SK-N-SH (cell line): Measurements from ENCODE around the gene KLF13. TPM values are rescaled to one million over a fixed set of nuclear protein-coding genes. Genes with fewer than 3 reads are reported as not detected.
A peak's percentile ranks its signal among the peaks of the same experiment; 100 is the strongest.

ENCODE experiments used
- CTCF ChIA-PET: fragments of 300-600, 350-600 bp; formaldehyde crosslinking; extraction: SDS; loops from one replicate; lab custom pipeline; 2021; lab: Yijun Ruan, JAX
- POLR2A ChIA-PET: fragments of 350-600 bp; sonication (Branson Sonifier 250); formaldehyde crosslinking; extraction: SDS; loops from one replicate; lab custom pipeline; 2020; ENCODE audit warnings: antibody characterized with exemption, inconsistent platforms; lab: Yijun Ruan, JAX
- DNase-seq: peaks from one replicate; pipeline ENCODE4 v3.0.0; 2012
- H2AFZ ChIP-seq: fragments of 200-600 bp; sonication (generic); 2 replicates; pipeline ENCODE4 v1.8.1; 2016; ENCODE audit warnings: antibody characterized with exemption, mild to moderate bottlenecking, low read depth
- H3F3A ChIP-seq: fragments of 200-600 bp; sonication (generic); replicated peaks from 2 replicates; pipeline ENCODE3; 2016; ENCODE audit warnings: antibody characterized with exemption, mild to moderate bottlenecking; ENCODE audit not compliant: insufficient read depth
- H3K27ac ChIP-seq, 2 experiments: fragments of 200-500 bp in 1 of 2; fragments of 200-600 bp in 1 of 2; sonication (Bioruptor generic) in 1 of 2; sonication (generic), shearing (Covaris generic) in 1 of 2; 2 replicates each; pipeline versions ENCODE4 v1.5.1 to v1.6.1; 2014 to 2016; ENCODE audit warnings: low read depth in 2 of 2, inconsistent platforms in 1 of 2, low read length in 1 of 2, mild to moderate bottlenecking in 1 of 2, mixed read lengths in 1 of 2
- H3K27me3 ChIP-seq: fragments of 200-600 bp; sonication (generic), shearing (Covaris generic); 2 replicates; pipeline ENCODE4 v1.6.1; 2016; ENCODE audit warnings: mixed run types; ENCODE audit not compliant: insufficient read depth
- H3K36me3 ChIP-seq, 2 experiments: fragments of 200-500 bp in 1 of 2; fragments of 200-600 bp in 1 of 2; sonication (Bioruptor generic) in 1 of 2; sonication (generic) in 1 of 2; replicated peaks in 1 of 2; 2 replicates each; pipeline versions ENCODE3 to v1.5.1; 2014 to 2016; ENCODE audit warnings: low read length in 1 of 2, mild to moderate bottlenecking in 1 of 2; ENCODE audit not compliant: insufficient read depth in 2 of 2, control insufficient read depth in 1 of 2
- H3K4me1 ChIP-seq, 2 experiments: fragments of 200-500 bp in 1 of 2; fragments of 200-600 bp in 1 of 2; sonication (Bioruptor generic) in 1 of 2; sonication (generic), shearing (Covaris generic) in 1 of 2; 2 replicates each; pipeline versions ENCODE4 v1.5.1 to v1.6.1; 2014 to 2016; ENCODE audit warnings: low read depth in 1 of 2, low read length in 1 of 2, mixed run types in 1 of 2; ENCODE audit not compliant: insufficient read depth in 2 of 2, control insufficient read depth in 1 of 2
- H3K4me2 ChIP-seq: fragments of 200-600 bp; sonication (generic), shearing (Covaris generic); 2 replicates; pipeline ENCODE4 v1.6.1; 2017; ENCODE audit warnings: mixed run types
- H3K4me3 ChIP-seq, 2 experiments: fragments of 200-500 bp in 1 of 2; fragments of 200-600 bp in 1 of 2; sonication (Bioruptor generic) in 1 of 2; sonication (generic), shearing (Covaris generic) in 1 of 2; 2 replicates each; pipeline versions ENCODE4 v1.5.1 to v1.8.1; 2014 to 2016; ENCODE audit warnings: low read depth in 2 of 2, inconsistent platforms in 1 of 2, low read length in 1 of 2, mild to moderate bottlenecking in 1 of 2, mixed read lengths in 1 of 2, moderate library complexity in 1 of 2
- H3K79me2 ChIP-seq: fragments of 200-600 bp; sonication (generic); 2 replicates; pipeline ENCODE4 v1.8.1; 2017; ENCODE audit warnings: mild to moderate bottlenecking; ENCODE audit not compliant: insufficient read depth
- H3K9ac ChIP-seq: fragments of 200-600 bp; sonication (generic); 2 replicates; pipeline ENCODE4 v1.6.1; 2017; ENCODE audit warnings: mixed run types
- H3K9me2 ChIP-seq: fragments of 200-600 bp; sonication (generic); 2 replicates; pipeline ENCODE4 v1.6.1; 2017; ENCODE audit warnings: mixed run types
- H3K9me3 ChIP-seq: fragments of 200-600 bp; sonication (generic); 2 replicates; pipeline ENCODE4 v1.6.1; 2017; ENCODE audit warnings: mixed run types, mild to moderate bottlenecking, moderate library complexity
- H4K20me1 ChIP-seq: fragments of 200-600 bp; sonication (generic); 2 replicates; pipeline ENCODE4 v1.6.1; 2017; ENCODE audit warnings: mild to moderate bottlenecking, mixed run types; ENCODE audit not compliant: insufficient read depth
- CHD2 ChIP-seq: fragments of 150-350 bp; IDR thresholded peaks from 2 replicates; pipeline ENCODE4 v1.6.1; 2018; ENCODE audit warnings: low read length; ENCODE audit not compliant: partially characterized antibody
- ELF1 ChIP-seq: IDR thresholded peaks from 2 replicates; pipeline ENCODE4 v1.4.0; 2012
- EP300 ChIP-seq, 2 experiments: IDR thresholded peaks; 2 replicates each; pipeline versions ENCODE4 v1.4.0 to v1.6.1; 2012; ENCODE audit warnings: borderline replicate concordance in 1 of 2, low read depth in 1 of 2, low read length in 1 of 2
- FOXJ3 ChIP-seq: sonication (generic); formaldehyde crosslinking; IDR thresholded peaks from 2 replicates; pipeline ENCODE4 v1.5.1; 2020; ENCODE audit warnings: mild to moderate bottlenecking, missing genetic modification reagents
- GATA2 ChIP-seq: sonication (generic); formaldehyde crosslinking; IDR thresholded peaks from 2 replicates; pipeline ENCODE4 v1.5.0; 2020; ENCODE audit warnings: mild to moderate bottlenecking, missing genetic modification reagents
- JUND ChIP-seq: IDR thresholded peaks from 2 replicates; pipeline ENCODE4 v1.4.0; 2012
- MEF2A ChIP-seq: IDR thresholded peaks from 2 replicates; pipeline ENCODE4 v1.4.0; 2012; ENCODE audit warnings: low read depth, borderline replicate concordance
- NFIC ChIP-seq: IDR thresholded peaks from 2 replicates; pipeline ENCODE4 v1.4.0; 2012; ENCODE audit warnings: borderline replicate concordance
- RAD21 ChIP-seq: IDR thresholded peaks from 2 replicates; pipeline ENCODE4 v1.6.1; 2012; ENCODE audit warnings: mild to moderate bottlenecking, low read length
- RCOR1 ChIP-seq: fragments of 150-350 bp; IDR thresholded peaks from 2 replicates; pipeline ENCODE4 v1.6.1; 2017; ENCODE audit warnings: antibody characterized with exemption, low read length
- RFX5 ChIP-seq: IDR thresholded peaks from 2 replicates; pipeline ENCODE4 v1.6.1; 2012; ENCODE audit warnings: mild to moderate bottlenecking, improper control_type of control experiment, low read length
- SIN3A ChIP-seq: IDR thresholded peaks from 2 replicates; pipeline ENCODE4 v1.6.1; 2012; ENCODE audit warnings: low read depth, mild to moderate bottlenecking, low read length, moderate library complexity, borderline replicate concordance
- TCF12 ChIP-seq: IDR thresholded peaks from 2 replicates; pipeline ENCODE4 v1.4.0; 2012
- TEAD4 ChIP-seq: IDR thresholded peaks from 2 replicates; pipeline ENCODE4 v1.4.0; 2012; ENCODE audit warnings: mild to moderate bottlenecking, borderline replicate concordance; ENCODE audit not compliant: insufficient read depth
- YY1 ChIP-seq: IDR thresholded peaks from 2 replicates; pipeline ENCODE4 v1.4.0; 2012; ENCODE audit warnings: low read depth, mild to moderate bottlenecking
- WGBS: methylation state at CpG from one replicate; pipeline ENCODE4 v1.1.6; 2017; ENCODE audit warnings: low lambda C conversion rate; 5-methylcytosine and 5-hydroxymethylcytosine counted together
- polyA plus RNA-seq, 3 experiments: library from polyadenylated mRNA; depleted of rRNA; stranded (reverse); fragments of >200 nt; gene quantifications; 2 replicates each; pipeline ENCODE4 v1.2.3, GENCODE V29; 2012
- TF ChIP-seq, protein P1 (sequence below): IDR thresholded peaks from 2 replicates; pipeline ENCODE4 v1.4.0; 2012; ENCODE audit warnings: low read depth
- TF ChIP-seq, protein P2 (sequence below): fragments of 200-600 bp; sonication (generic); IDR thresholded peaks from 2 replicates; pipeline ENCODE4 v1.6.1; 2017; ENCODE audit warnings: antibody characterized with exemption, mild to moderate bottlenecking, moderate library complexity
- TF ChIP-seq, protein P3 (sequence below): fragments of 150-350 bp; IDR thresholded peaks from 2 replicates; pipeline ENCODE4 v1.6.1; 2016; ENCODE audit warnings: mild to moderate bottlenecking, low read depth, low read length
- TF ChIP-seq, protein P4 (sequence below): IDR thresholded peaks from 2 replicates; pipeline ENCODE4 v1.4.0; 2012; ENCODE audit warnings: low read depth, borderline replicate concordance
- TF ChIP-seq, protein P5 (sequence below): IDR thresholded peaks from 2 replicates; pipeline ENCODE4; 2012

The KLF13 gene
- polyA plus RNA-seq, 1 of the 3 experiments (the other 2 are of a cell fraction) = 7.1 TPM

DNA sequence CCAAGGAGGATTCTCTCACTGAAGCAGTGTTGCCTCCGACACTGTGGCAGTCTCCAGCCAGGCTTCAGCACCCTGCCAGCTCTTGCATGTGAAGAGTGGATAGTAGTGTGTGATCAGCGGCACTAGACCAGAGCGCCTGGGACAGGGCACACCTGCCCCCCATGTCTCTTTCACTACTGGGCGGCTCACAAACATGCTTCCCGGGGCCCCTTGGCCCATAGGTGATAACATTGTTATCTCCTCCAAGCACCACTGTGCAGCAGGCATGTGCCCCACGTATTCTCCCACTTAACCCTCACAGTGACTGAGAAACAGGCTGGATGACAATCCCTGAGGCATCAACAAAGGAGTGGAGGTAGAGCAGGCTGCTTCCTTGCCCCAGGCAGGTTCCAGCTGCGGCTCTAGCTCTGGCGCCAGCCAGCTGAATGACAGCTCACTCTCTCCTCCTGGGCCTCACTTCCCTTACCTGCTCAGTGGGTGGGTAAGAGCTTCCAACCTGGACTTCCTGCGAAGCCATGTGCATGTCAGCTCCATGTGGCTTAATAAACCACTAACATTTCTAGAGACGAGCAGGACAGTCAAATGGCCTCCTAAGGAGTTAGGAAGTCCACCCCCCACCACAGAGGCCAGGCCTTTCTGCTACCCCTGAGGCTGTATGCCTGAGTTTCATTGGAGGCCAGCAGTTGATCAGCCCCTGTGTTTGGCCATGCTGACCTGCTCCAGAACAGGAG is 37.8 kb downstream of the KLF13 start:
- CTCF ChIA-PET = interaction anchor here (1.0 to 4.6 kb wide), 8 partner anchors 11 to 124 kb away, joined by 3 to 23 read pairs (median 10); partner anchors contain the start of gene KLF13
- H3K9me2 ChIP-seq = no peaks in the 10 kb centered on the region
- peak; percentile 65 for DNase-seq
- H3K36me3 ChIP-seq = no peaks in the 10 kb centered on the region
- no peaks in the 10 kb centered on the region for H3F3A ChIP-seq
- H4K20me1 ChIP-seq = peaks cover 52% of the 10 kb centered on the region
- no peak overlapping the region for H3K9ac ChIP-seq
- 69% methylated on average over 4 of the region's 10 CpGs for WGBS
- no peaks in the 10 kb centered on the region for H3K9me3 ChIP-seq
- H2AFZ ChIP-seq = no peak overlapping the region
- no peak overlapping the region for H3K4me2 ChIP-seq
- peaks cover 0 to 76% of the 10 kb centered on the region in 2 experiments; a peak in 2 of 4 replicates for H3K4me1 ChIP-seq
- no peak overlapping the region for H3K4me3 ChIP-seq
- peaks cover 26% of the 10 kb centered on the region for H3K79me2 ChIP-seq
- H3K27ac ChIP-seq = peak overlapping the region in 1 of 2 experiments; percentile 44; a peak in 2 of 4 replicates
- POLR2A ChIA-PET = no interaction called here
- H3K27me3 ChIP-seq = no peaks in the 10 kb centered on the region
- TF ChIP-seq NFIC (no peak), FOXJ3 (peak; percentile 89), YY1 (no peak), MEF2A (no peak), GATA2 (CRISPR knock-in tag) (peak; percentile 50), ELF1 (no peak), RAD21 (0 out of 2 replicates have a peak, but pooled peaks have one; percentile 0), RCOR1 (peak; percentile 29; the same call in 1 of the 2 replicates), EP300 (IDR thresholded peaks at IDR 0.05; ENCODE audit: borderline replicate concordance in 1 of 2, low read depth in 1 of 2, low read length in 1 of 2) (peak in 1 of 2 experiments; percentile 68; a peak in 1 of 4 replicates), CHD2 (no peak)
- TF ChIP-seq, all 33 proteins: peak for 5

DNA sequence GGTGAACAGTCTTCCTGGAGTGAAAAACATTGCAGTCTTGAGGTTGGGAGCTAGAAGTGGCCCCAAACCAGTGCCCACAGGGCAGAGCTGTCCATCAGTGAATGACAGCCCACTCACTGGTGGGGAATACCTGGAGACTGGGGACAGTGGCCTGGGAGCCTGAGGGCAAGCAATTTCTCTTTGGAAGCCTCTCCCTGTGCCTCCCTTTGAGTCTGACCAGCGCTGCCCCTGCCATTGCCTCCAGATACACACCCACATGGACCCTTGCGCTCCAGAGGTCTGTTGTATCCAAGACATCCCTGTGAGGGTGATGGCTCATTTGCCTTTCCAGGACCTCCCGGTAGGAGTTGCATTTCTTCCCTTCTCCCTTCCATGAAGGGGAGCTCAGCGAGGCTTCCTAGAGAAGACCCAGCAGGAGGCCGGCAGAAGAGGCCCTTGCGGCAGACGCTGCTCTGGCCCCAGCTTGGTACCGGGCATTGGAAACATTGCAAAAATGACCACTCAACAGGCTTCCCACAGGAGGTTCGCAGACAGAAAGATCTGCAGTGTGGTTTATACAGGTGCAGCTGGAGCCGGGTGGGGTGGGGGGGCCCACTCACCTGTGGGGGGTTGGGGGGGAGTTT is 38.5 kb downstream of the KLF13 start:
- Histone ChIP-seq H3K4me3 (no peak overlapping the region), H3K36me3 (no peaks in the 10 kb centered on the region), H2AFZ (no peak overlapping the region), H3K9me2 (no peaks in the 10 kb centered on the region), H3F3A (no peaks in the 10 kb centered on the region), H3K4me1 (peaks cover 0 to 69% of the 10 kb centered on the region in 2 experiments; a peak in 2 of 4 replicates), H3K4me2 (no peak overlapping the region), H3K27me3 (no peaks in the 10 kb centered on the region), H4K20me1 (peaks cover 45% of the 10 kb centered on the region), H3K9me3 (no peaks in the 10 kb centered on the region), H3K9ac (no peak overlapping the region), H3K27ac (peak overlapping the region in 1 of 2 experiments; percentile 44; a peak in 1 of 4 replicates), H3K79me2 (peaks cover 21% of the 10 kb centered on the region)
- no peak for DNase-seq
- CTCF ChIA-PET = interaction anchor here (1.0 to 2.9 kb wide), 11 partner anchors 11 to 125 kb away, joined by 3 to 23 read pairs (median 7); partner anchors contain the start of gene KLF13
- WGBS = 90% methylated on average over 9 of the region's 10 CpGs
- no peak for TF ChIP-seq RAD21
- TF ChIP-seq, protein P1, sequence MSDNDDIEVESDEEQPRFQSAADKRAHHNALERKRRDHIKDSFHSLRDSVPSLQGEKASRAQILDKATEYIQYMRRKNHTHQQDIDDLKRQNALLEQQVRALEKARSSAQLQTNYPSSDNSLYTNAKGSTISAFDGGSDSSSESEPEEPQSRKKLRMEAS = no peak
- no peak for TF ChIP-seq JUND
- TF ChIP-seq, protein P2, sequence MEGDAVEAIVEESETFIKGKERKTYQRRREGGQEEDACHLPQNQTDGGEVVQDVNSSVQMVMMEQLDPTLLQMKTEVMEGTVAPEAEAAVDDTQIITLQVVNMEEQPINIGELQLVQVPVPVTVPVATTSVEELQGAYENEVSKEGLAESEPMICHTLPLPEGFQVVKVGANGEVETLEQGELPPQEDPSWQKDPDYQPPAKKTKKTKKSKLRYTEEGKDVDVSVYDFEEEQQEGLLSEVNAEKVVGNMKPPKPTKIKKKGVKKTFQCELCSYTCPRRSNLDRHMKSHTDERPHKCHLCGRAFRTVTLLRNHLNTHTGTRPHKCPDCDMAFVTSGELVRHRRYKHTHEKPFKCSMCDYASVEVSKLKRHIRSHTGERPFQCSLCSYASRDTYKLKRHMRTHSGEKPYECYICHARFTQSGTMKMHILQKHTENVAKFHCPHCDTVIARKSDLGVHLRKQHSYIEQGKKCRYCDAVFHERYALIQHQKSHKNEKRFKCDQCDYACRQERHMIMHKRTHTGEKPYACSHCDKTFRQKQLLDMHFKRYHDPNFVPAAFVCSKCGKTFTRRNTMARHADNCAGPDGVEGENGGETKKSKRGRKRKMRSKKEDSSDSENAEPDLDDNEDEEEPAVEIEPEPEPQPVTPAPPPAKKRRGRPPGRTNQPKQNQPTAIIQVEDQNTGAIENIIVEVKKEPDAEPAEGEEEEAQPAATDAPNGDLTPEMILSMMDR = no peak
- no peak for TF ChIP-seq RFX5
- TF ChIP-seq RCOR1 = no peak
- TF ChIP-seq, protein P3, sequence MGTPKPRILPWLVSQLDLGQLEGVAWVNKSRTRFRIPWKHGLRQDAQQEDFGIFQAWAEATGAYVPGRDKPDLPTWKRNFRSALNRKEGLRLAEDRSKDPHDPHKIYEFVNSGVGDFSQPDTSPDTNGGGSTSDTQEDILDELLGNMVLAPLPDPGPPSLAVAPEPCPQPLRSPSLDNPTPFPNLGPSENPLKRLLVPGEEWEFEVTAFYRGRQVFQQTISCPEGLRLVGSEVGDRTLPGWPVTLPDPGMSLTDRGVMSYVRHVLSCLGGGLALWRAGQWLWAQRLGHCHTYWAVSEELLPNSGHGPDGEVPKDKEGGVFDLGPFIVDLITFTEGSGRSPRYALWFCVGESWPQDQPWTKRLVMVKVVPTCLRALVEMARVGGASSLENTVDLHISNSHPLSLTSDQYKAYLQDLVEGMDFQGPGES = no peak
- TF ChIP-seq, protein P4, sequence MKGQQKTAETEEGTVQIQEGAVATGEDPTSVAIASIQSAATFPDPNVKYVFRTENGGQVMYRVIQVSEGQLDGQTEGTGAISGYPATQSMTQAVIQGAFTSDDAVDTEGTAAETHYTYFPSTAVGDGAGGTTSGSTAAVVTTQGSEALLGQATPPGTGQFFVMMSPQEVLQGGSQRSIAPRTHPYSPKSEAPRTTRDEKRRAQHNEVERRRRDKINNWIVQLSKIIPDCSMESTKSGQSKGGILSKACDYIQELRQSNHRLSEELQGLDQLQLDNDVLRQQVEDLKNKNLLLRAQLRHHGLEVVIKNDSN = no peak
- no peak for TF ChIP-seq TCF12
- TF ChIP-seq, protein P5, sequence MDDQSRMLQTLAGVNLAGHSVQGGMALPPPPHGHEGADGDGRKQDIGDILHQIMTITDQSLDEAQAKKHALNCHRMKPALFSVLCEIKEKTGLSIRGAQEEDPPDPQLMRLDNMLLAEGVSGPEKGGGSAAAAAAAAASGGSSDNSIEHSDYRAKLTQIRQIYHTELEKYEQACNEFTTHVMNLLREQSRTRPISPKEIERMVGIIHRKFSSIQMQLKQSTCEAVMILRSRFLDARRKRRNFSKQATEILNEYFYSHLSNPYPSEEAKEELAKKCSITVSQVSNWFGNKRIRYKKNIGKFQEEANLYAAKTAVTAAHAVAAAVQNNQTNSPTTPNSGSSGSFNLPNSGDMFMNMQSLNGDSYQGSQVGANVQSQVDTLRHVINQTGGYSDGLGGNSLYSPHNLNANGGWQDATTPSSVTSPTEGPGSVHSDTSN = no peak
- no peak for TF ChIP-seq TEAD4
- TF ChIP-seq SIN3A = no peak
- no peak for TF ChIP-seq MEF2A
- TF ChIP-seq, all 33 proteins: peak for 0
- POLR2A ChIA-PET = no interaction called here
